SK-N-SH treated with all-trans-retinoic acid at 6 μM for 48 hours (cell line): ENCODE results near the gene LOXL3.

ENCODE experiments used
- ATAC-seq: fragments of 200-7000 bp; cut with Tn5 transposase; 3 replicates; pipeline ENCODE4 v1.9.1; 2020; ENCODE audit warnings: mild to moderate bottlenecking, moderate library complexity
- ARNTL ChIP-seq: fragments of 450-650 bp; formaldehyde crosslinking; IDR thresholded peaks from 2 replicates; pipeline ENCODE4 v1.5.0; 2020; ENCODE audit warnings: low read depth, mild to moderate bottlenecking, moderate library complexity, borderline replicate concordance
- BACH2 ChIP-seq: fragments of 250-450 bp; sonication (Bioruptor Pico); IDR thresholded peaks from 2 replicates; pipeline ENCODE4 v1.9.0; 2021; ENCODE audit warnings: mild to moderate bottlenecking, borderline replicate concordance
- CSDC2 ChIP-seq: fragments of 250-450 bp; sonication (Bioruptor Pico); IDR thresholded peaks from 2 replicates; pipeline ENCODE4 v1.5.0; 2020; ENCODE audit warnings: mild to moderate bottlenecking, moderate library complexity
- CSRNP3 ChIP-seq: fragments of 250-450 bp; sonication (Bioruptor Pico); IDR thresholded peaks from 2 replicates; pipeline ENCODE4 v1.5.1; 2021; ENCODE audit warnings: mild to moderate bottlenecking, moderate library complexity
- ESRRG ChIP-seq: fragments of 250-450 bp; sonication (Bioruptor Pico); IDR thresholded peaks from 2 replicates; pipeline ENCODE4 v1.6.1; 2021; ENCODE audit warnings: mild to moderate bottlenecking
- GLIS3 ChIP-seq: fragments of 250-450 bp; sonication (Bioruptor Pico); IDR thresholded peaks from 2 replicates; pipeline ENCODE4 v1.5.0; 2020; ENCODE audit warnings: mild to moderate bottlenecking, moderate library complexity
- ISL1 ChIP-seq: fragments of 250-450 bp; sonication (Bioruptor Pico); IDR thresholded peaks from 2 replicates; pipeline ENCODE4 v2.1.2; 2022; ENCODE audit warnings: mild to moderate bottlenecking, moderate library complexity
- OSR1 ChIP-seq: fragments of 250-450 bp; sonication (Bioruptor Pico); IDR thresholded peaks from 2 replicates; pipeline ENCODE4 v1.8.0; 2022; ENCODE audit warnings: moderate library complexity, mild to moderate bottlenecking, inconsistent platforms
- PATZ1 ChIP-seq: fragments of 250-450 bp; sonication (Bioruptor Pico); IDR thresholded peaks from 2 replicates; pipeline ENCODE4 v1.8.0; 2020; ENCODE audit warnings: mild to moderate bottlenecking, moderate library complexity, borderline replicate concordance
- POU6F1 ChIP-seq: fragments of 250-450 bp; sonication (Bioruptor Pico); IDR thresholded peaks from 2 replicates; pipeline ENCODE4 v1.8.0; 2021; ENCODE audit warnings: low read depth, mild to moderate bottlenecking, moderate library complexity, borderline replicate concordance
- PPARA ChIP-seq: fragments of 250-450 bp; sonication (Bioruptor Pico); IDR thresholded peaks from 2 replicates; pipeline ENCODE4 v1.5.0; 2020; ENCODE audit warnings: mild to moderate bottlenecking, borderline replicate concordance
- RARB ChIP-seq: fragments of 250-450 bp; sonication (Bioruptor Pico); IDR thresholded peaks from 2 replicates; pipeline ENCODE4 v1.8.0; 2021; ENCODE audit warnings: mild to moderate bottlenecking, moderate library complexity
- SNAI2 ChIP-seq: fragments of 250-450 bp; sonication (Bioruptor Pico); IDR thresholded peaks from 2 replicates; pipeline ENCODE4 v1.5.0; 2020; ENCODE audit warnings: mild to moderate bottlenecking, moderate library complexity
- TCF4 ChIP-seq: fragments of 250-450 bp; sonication (Bioruptor Pico); IDR thresholded peaks from 2 replicates; pipeline ENCODE4 v1.8.0; 2021; ENCODE audit warnings: mild to moderate bottlenecking, moderate library complexity, borderline replicate concordance
- TOX ChIP-seq: fragments of 250-450 bp; sonication (Bioruptor Pico); IDR thresholded peaks from 2 replicates; pipeline ENCODE4 v1.8.0; 2021; ENCODE audit warnings: mild to moderate bottlenecking, moderate library complexity, borderline replicate concordance
- TSHZ2 ChIP-seq: fragments of 250-450 bp; sonication (Bioruptor Pico); IDR thresholded peaks from 2 replicates; pipeline ENCODE4 v1.5.0; 2020; ENCODE audit warnings: mild to moderate bottlenecking, moderate library complexity
- ZC3H10 ChIP-seq: fragments of 250-450 bp; sonication (Bioruptor Pico); IDR thresholded peaks from 2 replicates; pipeline ENCODE4 v1.5.1; 2021; ENCODE audit warnings: mild to moderate bottlenecking, moderate library complexity
- ZFP3 ChIP-seq: fragments of 250-450 bp; sonication (Bioruptor Pico); IDR thresholded peaks from 2 replicates; pipeline ENCODE4 v1.5.0; 2020; ENCODE audit warnings: mild to moderate bottlenecking, moderate library complexity
- ZFP30 ChIP-seq: fragments of 450-650 bp; formaldehyde crosslinking; IDR thresholded peaks from 2 replicates; pipeline ENCODE4 v1.5.0; 2022; ENCODE audit warnings: mild to moderate bottlenecking, moderate library complexity
- ZNF565 ChIP-seq: fragments of 450-650 bp; formaldehyde crosslinking; conservative IDR thresholded peaks from 2 replicates; pipeline ENCODE4 v1.5.0; 2020; ENCODE audit warnings: low read depth, mild to moderate bottlenecking, moderate library complexity
- ZNF70 ChIP-seq: fragments of 450-650 bp; formaldehyde crosslinking; IDR thresholded peaks from 2 replicates; pipeline ENCODE4 v1.5.0; 2020; ENCODE audit warnings: mild to moderate bottlenecking, moderate library complexity
- ZNF8 ChIP-seq: fragments of 450-650 bp; formaldehyde crosslinking; IDR thresholded peaks from 2 replicates; pipeline ENCODE4 v1.5.0; 2020; ENCODE audit warnings: mild to moderate bottlenecking, moderate library complexity
- TF ChIP-seq, protein P1 (sequence below): fragments of 250-450 bp; sonication (Bioruptor Pico); IDR thresholded peaks from 2 replicates; pipeline ENCODE4 v1.5.1; 2020; ENCODE audit warnings: low read depth, mild to moderate bottlenecking, moderate library complexity

LOXL3 gene

GRCh38 chr2:74596584-74596983 lies 42.8 kb upstream of the LOXL3 start:
- no peak for ATAC-seq
- TF ChIP-seq, protein P1, sequence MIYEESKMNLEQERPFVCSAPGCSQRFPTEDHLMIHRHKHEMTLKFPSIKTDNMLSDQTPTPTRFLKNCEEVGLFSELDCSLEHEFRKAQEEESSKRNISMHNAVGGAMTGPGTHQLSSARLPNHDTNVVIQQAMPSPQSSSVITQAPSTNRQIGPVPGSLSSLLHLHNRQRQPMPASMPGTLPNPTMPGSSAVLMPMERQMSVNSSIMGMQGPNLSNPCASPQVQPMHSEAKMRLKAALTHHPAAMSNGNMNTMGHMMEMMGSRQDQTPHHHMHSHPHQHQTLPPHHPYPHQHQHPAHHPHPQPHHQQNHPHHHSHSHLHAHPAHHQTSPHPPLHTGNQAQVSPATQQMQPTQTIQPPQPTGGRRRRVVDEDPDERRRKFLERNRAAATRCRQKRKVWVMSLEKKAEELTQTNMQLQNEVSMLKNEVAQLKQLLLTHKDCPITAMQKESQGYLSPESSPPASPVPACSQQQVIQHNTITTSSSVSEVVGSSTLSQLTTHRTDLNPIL (CRISPR knock-in tag), result no peak
- TF ChIP-seq ZFP3 (CRISPR knock-in tag), result no peak
- no peak for TF ChIP-seq ESRRG (CRISPR knock-in tag)
- TF ChIP-seq POU6F1 (CRISPR knock-in tag), result no peak
- no peak for TF ChIP-seq BACH2 (CRISPR knock-in tag)
- TF ChIP-seq RARB (CRISPR knock-in tag), result no peak
- no peak for TF ChIP-seq ARNTL (CRISPR knock-in tag)
- TF ChIP-seq SNAI2 (CRISPR knock-in tag), result no peak
- TF ChIP-seq ZC3H10, result no peak
- no peak for TF ChIP-seq OSR1 (CRISPR knock-in tag)
- no peak for TF ChIP-seq ZNF70 (CRISPR knock-in tag)
- no peak for TF ChIP-seq CSDC2 (CRISPR knock-in tag)
- TF ChIP-seq ZFP30 (CRISPR knock-in tag), result no peak
- TF ChIP-seq TCF4, result no peak
- no peak for TF ChIP-seq TSHZ2 (CRISPR knock-in tag)
- no peak for TF ChIP-seq TOX (CRISPR knock-in tag)

DNA sequence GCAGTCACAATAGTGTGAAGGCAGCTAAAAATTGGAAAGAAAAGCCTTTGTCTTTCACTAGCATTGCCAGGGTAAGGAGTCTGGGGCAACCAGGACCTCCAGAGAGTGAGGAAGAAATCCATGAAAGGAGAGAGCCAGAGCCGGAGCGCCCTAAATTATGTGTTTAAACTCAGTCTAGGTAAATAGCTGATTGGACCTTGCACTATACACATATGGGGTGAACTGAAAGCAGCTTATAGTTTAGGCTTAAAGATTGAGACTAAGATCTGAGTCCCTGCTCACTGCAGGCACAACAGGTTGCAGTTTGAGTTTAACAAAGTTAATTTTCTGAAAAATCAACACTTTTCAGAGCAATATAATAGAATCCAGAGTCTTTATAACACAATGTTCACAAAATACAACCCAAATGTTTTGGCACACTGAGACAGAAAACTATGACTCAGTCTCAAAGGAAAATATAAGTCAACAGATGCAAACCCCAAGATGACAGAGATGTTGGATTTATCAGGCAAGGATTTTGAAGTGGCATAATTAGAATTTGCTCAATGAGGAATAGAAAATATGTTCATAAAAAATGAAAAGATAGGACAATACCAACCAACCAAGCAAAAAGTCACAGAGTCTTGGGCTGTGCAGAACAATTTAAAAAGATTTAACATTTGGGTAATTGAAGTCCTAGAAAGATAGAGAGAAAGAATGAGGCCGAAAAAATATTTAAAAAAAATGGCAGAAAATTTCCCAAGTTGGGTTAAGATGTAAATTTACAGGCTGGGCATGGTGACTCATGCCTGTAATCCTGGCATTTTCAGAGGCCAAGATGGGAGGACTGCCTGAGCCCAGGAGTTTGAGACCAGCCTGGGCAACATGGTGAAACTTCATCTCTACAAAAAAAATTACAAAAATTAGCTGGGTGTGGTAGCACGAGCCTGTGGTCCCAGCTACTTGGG lies 40.4 kb upstream of the LOXL3 start:
- TF ChIP-seq SNAI2 (CRISPR knock-in tag) (no peak), RARB (CRISPR knock-in tag) (no peak), ISL1 (no peak), GLIS3 (CRISPR knock-in tag) (no peak), CSDC2 (CRISPR knock-in tag) (no peak), ESRRG (CRISPR knock-in tag) (no peak), OSR1 (CRISPR knock-in tag) (no peak), ZC3H10 (no peak), ZNF8 (no peak), TCF4 (no peak), TOX (CRISPR knock-in tag) (no peak), PPARA (CRISPR knock-in tag) (no peak), ARNTL (CRISPR knock-in tag) (no peak), CSRNP3 (CRISPR knock-in tag) (no peak), ZFP30 (CRISPR knock-in tag) (no peak), BACH2 (CRISPR knock-in tag) (no peak), PATZ1 (CRISPR knock-in tag) (no peak), ZFP3 (CRISPR knock-in tag) (no peak), ZNF565 (CRISPR knock-in tag) (no peak)
- TF ChIP-seq, protein P1 (CRISPR knock-in tag), result no peak
- ATAC-seq, result no peak; the same call in 2 of the 3 replicates
